Sigmoid colon (tissue), 4 donors: ENCODE data around the gene TSC22D4.

Experiments
- CTCF ChIP-seq, 4 experiments: fragments of 450-650 bp in 3 of 4; fragments of 200-600 bp in 1 of 4; IDR thresholded peaks; one replicate each; pipeline ENCODE4 v1.5.1; 2016 to 2019; ENCODE audit warnings: antibody characterized with exemption in 4 of 4, mild to moderate bottlenecking in 3 of 4, moderate library complexity in 2 of 4
- EP300 ChIP-seq, 4 donors: sonication (generic); formaldehyde crosslinking; IDR thresholded peaks; one replicate each; pipeline ENCODE4 v1.6.1; 2017; ENCODE audit warnings: antibody characterized with exemption in 4 of 4
- POLR2A ChIP-seq, 2 donors: fragments of 450-650 bp; IDR thresholded peaks; one replicate each; pipeline ENCODE4 v1.6.1; 2016; ENCODE audit warnings: antibody characterized with exemption in 2 of 2, mild to moderate bottlenecking in 2 of 2, moderate library complexity in 2 of 2
- POLR2AphosphoS5 ChIP-seq, 4 donors: sonication (generic); formaldehyde crosslinking; IDR thresholded peaks; one replicate each; pipeline ENCODE4 v1.6.1; 2017; ENCODE audit warnings: antibody characterized with exemption in 4 of 4

DNA sequence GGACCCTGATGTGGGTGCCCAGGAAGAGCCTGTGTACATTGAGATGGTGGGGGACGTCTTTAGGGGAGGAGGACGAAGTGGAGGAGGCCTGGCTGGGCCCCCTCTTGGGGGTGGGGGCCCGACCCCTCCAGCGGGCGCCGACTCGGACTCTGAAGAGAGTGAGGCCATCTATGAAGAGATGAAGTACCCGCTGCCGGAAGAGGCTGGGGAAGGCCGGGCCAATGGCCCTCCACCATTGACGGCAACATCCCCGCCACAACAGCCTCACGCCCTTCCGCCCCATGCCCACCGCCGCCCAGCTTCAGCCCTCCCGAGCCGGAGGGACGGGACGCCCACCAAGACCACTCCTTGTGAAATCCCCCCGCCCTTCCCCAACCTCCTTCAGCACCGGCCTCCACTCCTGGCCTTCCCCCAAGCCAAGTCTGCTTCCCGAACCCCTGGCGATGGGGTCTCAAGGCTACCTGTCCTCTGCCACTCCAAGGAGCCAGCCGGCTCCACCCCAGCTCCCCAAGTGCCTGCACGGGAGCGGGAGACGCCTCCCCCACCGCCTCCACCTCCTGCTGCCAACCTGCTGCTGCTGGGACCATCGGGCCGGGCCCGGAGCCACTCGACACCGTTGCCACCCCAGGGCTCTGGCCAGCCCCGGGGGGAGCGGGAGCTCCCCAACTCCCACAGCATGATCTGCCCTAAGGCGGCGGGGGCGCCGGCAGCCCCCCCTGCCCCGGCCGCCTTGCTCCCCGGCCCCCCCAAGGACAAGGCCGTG lies 9.5 kb upstream of the TSC22D4 start:
- TF ChIP-seq CTCF (IDR thresholded peaks at IDR 0.05) (no peak), EP300 (IDR thresholded peaks at IDR 0.05) (no peak), POLR2AphosphoS5 (IDR thresholded peaks at IDR 0.05) (no peak), POLR2A (IDR thresholded peaks at IDR 0.05) (no peak)
